Measurements from ENCODE around the gene KRT5.

- TF ChIP-seq, protein P1, sequence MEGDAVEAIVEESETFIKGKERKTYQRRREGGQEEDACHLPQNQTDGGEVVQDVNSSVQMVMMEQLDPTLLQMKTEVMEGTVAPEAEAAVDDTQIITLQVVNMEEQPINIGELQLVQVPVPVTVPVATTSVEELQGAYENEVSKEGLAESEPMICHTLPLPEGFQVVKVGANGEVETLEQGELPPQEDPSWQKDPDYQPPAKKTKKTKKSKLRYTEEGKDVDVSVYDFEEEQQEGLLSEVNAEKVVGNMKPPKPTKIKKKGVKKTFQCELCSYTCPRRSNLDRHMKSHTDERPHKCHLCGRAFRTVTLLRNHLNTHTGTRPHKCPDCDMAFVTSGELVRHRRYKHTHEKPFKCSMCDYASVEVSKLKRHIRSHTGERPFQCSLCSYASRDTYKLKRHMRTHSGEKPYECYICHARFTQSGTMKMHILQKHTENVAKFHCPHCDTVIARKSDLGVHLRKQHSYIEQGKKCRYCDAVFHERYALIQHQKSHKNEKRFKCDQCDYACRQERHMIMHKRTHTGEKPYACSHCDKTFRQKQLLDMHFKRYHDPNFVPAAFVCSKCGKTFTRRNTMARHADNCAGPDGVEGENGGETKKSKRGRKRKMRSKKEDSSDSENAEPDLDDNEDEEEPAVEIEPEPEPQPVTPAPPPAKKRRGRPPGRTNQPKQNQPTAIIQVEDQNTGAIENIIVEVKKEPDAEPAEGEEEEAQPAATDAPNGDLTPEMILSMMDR (IDR thresholded peaks at IDR 0.05): no peak
- TF ChIP-seq POLR2A (IDR thresholded peaks at IDR 0.05): no peak
These were observed 9.7 kb upstream of the KRT5 start for GRCh38 chr12:52529846-52530245.

Data from right lobe of liver (tissue), 4 donors.